Neural cell (in vitro differentiated cells): Measurements from ENCODE around the gene TET2. TPM values are rescaled to one million over a fixed set of nuclear protein-coding genes. Genes with fewer than 3 reads are reported as not detected.

Source experiments
- H2AFZ ChIP-seq: fragments of 200-600, 300-800 bp; sonication (generic), shearing (Covaris generic); 2 replicates; pipeline ENCODE4 v1.6.0; 2014; ENCODE audit warnings: low read depth, mild to moderate bottlenecking, antibody characterized with exemption, low read length, moderate library complexity
- H3F3A ChIP-seq: fragments of 200-600 bp; shearing (Covaris generic); 2 replicates; pipeline ENCODE4 v1.6.1; 2016; ENCODE audit warnings: mild to moderate bottlenecking, moderate library complexity, mixed read lengths, antibody characterized with exemption, low read length; ENCODE audit not compliant: insufficient read depth, poor library complexity, severe bottlenecking
- H3K27ac ChIP-seq: fragments of 200-600, 300-800 bp; sonication (generic), shearing (Covaris generic); 2 replicates; pipeline ENCODE4 v1.5.1; 2014; ENCODE audit warnings: mild to moderate bottlenecking, low read length, moderate library complexity
- H3K27me3 ChIP-seq: fragments of 300-800, 200-600 bp; sonication (generic), shearing (Covaris generic); 2 replicates; pipeline ENCODE4 v1.6.0; 2014; ENCODE audit warnings: mild to moderate bottlenecking, low read depth, low read length, moderate library complexity; ENCODE audit not compliant: insufficient read depth
- H3K36me3 ChIP-seq: fragments of 300-800, 200-600 bp; sonication (generic), shearing (Covaris generic); 2 replicates; pipeline ENCODE4 v1.5.1; 2014; ENCODE audit warnings: mild to moderate bottlenecking, antibody characterized with exemption, low read length, moderate library complexity; ENCODE audit not compliant: insufficient read depth
- H3K4me2 ChIP-seq: fragments of 300-800, 200-600 bp; sonication (generic), shearing (Covaris generic); 2 replicates; pipeline ENCODE4 v1.6.0; 2014; ENCODE audit warnings: mild to moderate bottlenecking, low read length
- H3K4me3 ChIP-seq: fragments of 300-800, 200-600 bp; sonication (generic), shearing (Covaris generic); 2 replicates; pipeline ENCODE4 v1.5.1; 2014; ENCODE audit warnings: mild to moderate bottlenecking, low read length, moderate library complexity
- H3K79me2 ChIP-seq: fragments of 200-600 bp; shearing (Covaris generic); replicated peaks from 2 replicates; pipeline ENCODE4 v1.6.0; 2014; ENCODE audit warnings: mild to moderate bottlenecking, low read length, moderate library complexity; ENCODE audit not compliant: insufficient read depth
- H3K9ac ChIP-seq: fragments of 300-800, 200-600 bp; sonication (generic), shearing (Covaris generic); 2 replicates; pipeline ENCODE4 v1.6.1; 2016; ENCODE audit warnings: mild to moderate bottlenecking, low read length, mixed read lengths
- H3K9me2 ChIP-seq: fragments of 200-600 bp; shearing (Covaris generic); 2 replicates; pipeline ENCODE4 v1.6.1; 2016; ENCODE audit warnings: mild to moderate bottlenecking, low read length, mixed read lengths; ENCODE audit not compliant: insufficient read depth
- H3K9me3 ChIP-seq: fragments of 200-600, 300-800 bp; sonication (generic), shearing (Covaris generic); 2 replicates; pipeline ENCODE4 v1.6.1; 2016; ENCODE audit warnings: mild to moderate bottlenecking, mixed run types, low read length, moderate library complexity, mixed read lengths
- H4K20me1 ChIP-seq: fragments of 200-600 bp; shearing (Covaris generic); 2 replicates; pipeline ENCODE4 v1.6.1; 2016; ENCODE audit warnings: mild to moderate bottlenecking, mixed run types; ENCODE audit not compliant: insufficient read depth
- EP300 ChIP-seq: fragments of 450-650 bp; conservative IDR thresholded peaks from 2 replicates; pipeline ENCODE4 v1.6.1; 2014; ENCODE audit warnings: antibody characterized with exemption, mild to moderate bottlenecking, moderate library complexity; ENCODE audit not compliant: poor library complexity, severe bottlenecking
- EZH2 ChIP-seq: fragments of 200-600, 300-800 bp; shearing (Covaris generic), sonication (generic); IDR thresholded peaks from 2 replicates; pipeline ENCODE4 v1.6.1; 2014; ENCODE audit warnings: antibody characterized with exemption, low read length, borderline replicate concordance, mild to moderate bottlenecking; ENCODE audit not compliant: insufficient read depth, poor library complexity, severe bottlenecking
- MXI1 ChIP-seq: fragments of 450-650 bp; conservative IDR thresholded peaks from 2 replicates; pipeline ENCODE4 v1.6.1; 2014; ENCODE audit warnings: antibody characterized with exemption, mild to moderate bottlenecking; ENCODE audit not compliant: poor library complexity, severe bottlenecking
- POLR2AphosphoS5 ChIP-seq: IDR thresholded peaks from 2 replicates; pipeline ENCODE4 v1.6.1; 2012
- RAD21 ChIP-seq: fragments of 450-650 bp; conservative IDR thresholded peaks from 2 replicates; pipeline ENCODE4 v1.6.1; 2014; ENCODE audit warnings: antibody characterized with exemption, mild to moderate bottlenecking, moderate library complexity
- REST ChIP-seq: IDR thresholded peaks from 2 replicates; pipeline ENCODE4 v1.6.1; 2012; ENCODE audit warnings: borderline replicate concordance
- SMC3 ChIP-seq: fragments of 450-650 bp; conservative IDR thresholded peaks from 2 replicates; pipeline ENCODE4 v1.6.1; 2014; ENCODE audit warnings: antibody characterized with exemption, mild to moderate bottlenecking, moderate library complexity; ENCODE audit not compliant: poor library complexity
- TAF1 ChIP-seq: IDR thresholded peaks from 2 replicates; pipeline ENCODE4 v1.6.1; 2012; ENCODE audit warnings: low read depth
- polyA plus RNA-seq: library from polyadenylated mRNA; depleted of rRNA; stranded (reverse); fragments of >200 nt; gene quantifications from 2 replicates; pipeline ENCODE4 v1.2.3, GENCODE V29; 2014
- TF ChIP-seq, protein P1 (sequence below): fragments of 450-650 bp; IDR thresholded peaks from 2 replicates; pipeline ENCODE4 v1.5.1; 2014; ENCODE audit warnings: antibody characterized with exemption, mild to moderate bottlenecking, moderate library complexity; ENCODE audit not compliant: poor library complexity, severe bottlenecking

TET2 gene
- polyA plus RNA-seq, 1 donor from 2014 or later = 27.1 TPM

DNA sequence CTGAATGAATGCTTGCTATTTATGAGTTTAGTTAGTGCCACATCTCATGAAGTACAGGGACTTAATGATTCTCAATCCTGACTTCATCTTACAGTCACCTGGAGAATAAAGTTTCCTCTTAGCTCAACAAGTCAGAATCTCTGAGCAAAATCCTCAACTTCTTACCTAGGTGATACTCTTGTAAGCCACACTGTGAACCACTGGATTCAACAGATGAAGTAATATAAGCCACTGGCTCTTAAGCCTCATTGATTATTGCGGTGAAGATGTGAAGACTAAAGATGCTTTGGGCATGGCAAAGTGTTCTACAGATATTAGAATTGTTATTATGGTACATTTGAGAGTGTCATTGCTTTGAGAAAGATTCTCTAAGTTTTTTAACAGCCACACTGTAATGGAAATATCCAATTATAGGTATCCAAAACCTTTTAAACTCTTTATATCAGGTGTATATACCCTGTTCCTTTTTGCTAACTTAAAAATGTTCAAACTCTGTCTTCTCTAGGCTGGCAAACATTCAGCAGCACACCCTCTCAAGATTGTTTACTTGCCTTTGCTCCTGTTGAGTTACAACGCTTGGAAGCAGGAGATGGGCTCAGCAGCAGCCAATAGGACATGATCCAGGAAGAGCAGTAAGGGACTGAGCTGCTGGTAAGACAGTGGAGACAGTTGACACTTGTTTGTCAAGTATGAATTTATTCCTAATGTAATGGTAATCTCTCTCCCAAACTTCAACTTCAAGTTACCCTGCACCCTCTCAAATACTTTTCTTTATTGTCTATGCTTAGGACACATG is 43.4 kb downstream of the TET2 start:
- H3K27ac ChIP-seq = no peak overlapping the region
- H3K9me2 ChIP-seq = no peaks in the 10 kb centered on the region
- H3K9me3 ChIP-seq = no peaks in the 10 kb centered on the region
- TF ChIP-seq POLR2AphosphoS5 (no peak), EP300 (no peak), RAD21 (no peak), MXI1 (no peak), SMC3 (no peak), EZH2 (no peak), REST (no peak), TAF1 (no peak)
- TF ChIP-seq, protein P1, sequence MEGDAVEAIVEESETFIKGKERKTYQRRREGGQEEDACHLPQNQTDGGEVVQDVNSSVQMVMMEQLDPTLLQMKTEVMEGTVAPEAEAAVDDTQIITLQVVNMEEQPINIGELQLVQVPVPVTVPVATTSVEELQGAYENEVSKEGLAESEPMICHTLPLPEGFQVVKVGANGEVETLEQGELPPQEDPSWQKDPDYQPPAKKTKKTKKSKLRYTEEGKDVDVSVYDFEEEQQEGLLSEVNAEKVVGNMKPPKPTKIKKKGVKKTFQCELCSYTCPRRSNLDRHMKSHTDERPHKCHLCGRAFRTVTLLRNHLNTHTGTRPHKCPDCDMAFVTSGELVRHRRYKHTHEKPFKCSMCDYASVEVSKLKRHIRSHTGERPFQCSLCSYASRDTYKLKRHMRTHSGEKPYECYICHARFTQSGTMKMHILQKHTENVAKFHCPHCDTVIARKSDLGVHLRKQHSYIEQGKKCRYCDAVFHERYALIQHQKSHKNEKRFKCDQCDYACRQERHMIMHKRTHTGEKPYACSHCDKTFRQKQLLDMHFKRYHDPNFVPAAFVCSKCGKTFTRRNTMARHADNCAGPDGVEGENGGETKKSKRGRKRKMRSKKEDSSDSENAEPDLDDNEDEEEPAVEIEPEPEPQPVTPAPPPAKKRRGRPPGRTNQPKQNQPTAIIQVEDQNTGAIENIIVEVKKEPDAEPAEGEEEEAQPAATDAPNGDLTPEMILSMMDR = no peak
- H3K79me2 ChIP-seq = peaks cover 57% of the 10 kb centered on the region
- no peaks in the 10 kb centered on the region for H3K27me3 ChIP-seq
- H3K9ac ChIP-seq = no peak overlapping the region
- no peak overlapping the region for H3K4me3 ChIP-seq
- no peak overlapping the region for H3K4me2 ChIP-seq
- H3F3A ChIP-seq = no peaks in the 10 kb centered on the region
- no peaks in the 10 kb centered on the region for H4K20me1 ChIP-seq
- H3K36me3 ChIP-seq = peaks cover 7% of the 10 kb centered on the region
- H2AFZ ChIP-seq = no peak overlapping the region

DNA sequence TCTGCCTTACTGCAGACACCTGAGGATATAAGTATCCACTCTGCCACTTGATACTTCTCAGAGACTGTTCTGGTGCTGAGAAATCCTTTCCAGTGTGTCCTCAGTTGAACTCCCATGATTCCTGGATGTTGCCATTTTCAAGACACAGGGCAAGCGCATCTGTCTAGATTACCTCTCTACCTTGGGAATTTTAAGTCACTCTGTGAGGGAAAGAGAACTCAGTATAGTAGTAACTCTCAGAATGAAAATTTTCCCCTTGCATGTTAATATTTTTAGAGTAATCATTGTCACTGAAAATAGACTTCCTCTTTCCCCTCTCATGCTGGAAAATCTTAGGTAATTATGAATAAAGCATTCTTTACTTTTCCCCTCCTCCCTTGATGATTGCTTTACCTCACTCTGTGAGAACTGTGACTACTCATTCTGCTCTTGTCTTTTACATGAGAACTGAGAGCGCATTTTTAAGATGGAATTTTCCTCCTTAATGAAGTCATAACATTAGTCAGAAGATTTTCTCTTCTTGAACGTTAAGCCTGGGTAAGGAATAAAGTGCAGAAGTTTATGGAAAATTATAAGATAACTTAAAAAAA is 45.0 kb downstream of the TET2 start:
- no peak overlapping the region for H3K9ac ChIP-seq
- no peaks in the 10 kb centered on the region for H4K20me1 ChIP-seq
- H3K79me2 ChIP-seq = peaks cover 52% of the 10 kb centered on the region

More for the DNA sequence above, 45.0 kb downstream of the TET2 start:
- peaks cover 10% of the 10 kb centered on the region for H3K36me3 ChIP-seq
- no peaks in the 10 kb centered on the region for H3K27me3 ChIP-seq
- TF ChIP-seq EZH2 (no peak), EP300 (no peak), MXI1 (no peak), TAF1 (no peak), RAD21 (no peak), REST (no peak), SMC3 (no peak), POLR2AphosphoS5 (no peak)
- TF ChIP-seq, protein P1 = no peak
- no peaks in the 10 kb centered on the region for H3K9me2 ChIP-seq
- no peaks in the 10 kb centered on the region for H3K9me3 ChIP-seq
- no peak overlapping the region for H3K4me2 ChIP-seq
- H3F3A ChIP-seq = no peaks in the 10 kb centered on the region
- no peak overlapping the region for H3K4me3 ChIP-seq
- peak overlapping the region; percentile 6 for H3K27ac ChIP-seq
- H2AFZ ChIP-seq = no peak overlapping the region
